HCT116 (cell line): ENCODE measurements around the gene GOLIM4.

Experiments
- CTCF ChIP-seq, 3 experiments: fragments of 200-600 bp in 1 of 3; sonication (generic) in 1 of 3; IDR thresholded peaks in 2 of 3; conservative IDR thresholded peaks in 1 of 3; 2 replicates each; pipeline ENCODE4 v1.5.1; 2012 to 2017; ENCODE audit warnings: low read depth in 2 of 3, low read length in 2 of 3, antibody characterized with exemption in 1 of 3, borderline replicate concordance in 1 of 3, control low read depth in 1 of 3, mild to moderate bottlenecking in 1 of 3, mixed read lengths in 1 of 3, mixed run types in 1 of 3, moderate library complexity in 1 of 3; ENCODE audit not compliant: insufficient read depth in 1 of 3
- EZH2 ChIP-seq: fragments of 200-600 bp; sonication (generic); IDR thresholded peaks from 2 replicates; pipeline ENCODE4 v1.6.1; 2017; ENCODE audit warnings: antibody characterized with exemption, mixed run types
- POLR2A ChIP-seq: IDR thresholded peaks from 2 replicates; pipeline ENCODE4 v1.7.0; 2011; ENCODE audit warnings: borderline replicate concordance; ENCODE audit not compliant: insufficient read depth, insufficient read length; ENCODE audit errors: extremely low read depth
- SIN3A ChIP-seq: IDR thresholded peaks from 2 replicates; pipeline ENCODE4 v1.6.1; 2012; ENCODE audit warnings: low read depth
- SP1 ChIP-seq: IDR thresholded peaks from 2 replicates; pipeline ENCODE4 v1.6.1; 2012; ENCODE audit warnings: low read depth
- YY1 ChIP-seq: IDR thresholded peaks from 2 replicates; pipeline ENCODE4 v1.6.1; 2011; ENCODE audit warnings: low read length, low read depth, moderate library complexity, mild to moderate bottlenecking; ENCODE audit not compliant: insufficient replicate concordance; ENCODE audit errors: extremely low read depth
- ZBTB33 ChIP-seq: IDR thresholded peaks from 2 replicates; pipeline ENCODE4 v1.6.1; 2011; ENCODE audit warnings: mild to moderate bottlenecking, low read length, moderate library complexity; ENCODE audit not compliant: insufficient replicate concordance; ENCODE audit errors: extremely low read depth

- no peak for TF ChIP-seq CTCF (IDR thresholded peaks at IDR 0.05 in 2 of 3, conservative IDR thresholded peaks at IDR 0.05 in 1 of 3; ENCODE audit: borderline replicate concordance in 1 of 3, insufficient read depth in 1 of 3, low read depth in 2 of 3, low read length in 2 of 3)
- no peak for TF ChIP-seq ZBTB33
- TF ChIP-seq YY1, result no peak
- no peak for TF ChIP-seq SP1
- no peak for TF ChIP-seq POLR2A
- TF ChIP-seq SIN3A, result no peak
- TF ChIP-seq EZH2, result no peak
Observed at GRCh38 chr3:167991213-167991612, 104.5 kb downstream of the GOLIM4 start.
